Measurements from ENCODE around the gene ITGA11.
"Not testable (repeated sequence)": the region's sequence is repeated elsewhere in the genome, so short reads cannot be mapped to it uniquely, and the experiment has no call there.

ITGA11 gene

GRCh38 chr15:68402432-68403160 is 29.4 kb downstream of the ITGA11 start:
- Mint-ChIP-seq H3K4me1 (ENCODE audit: low read depth) (no peaks in the 10 kb centered on the region), H3K27me3 (peaks cover 2% of the 10 kb centered on the region), H3K4me3 (no peak overlapping the region), H3K36me3 (no peaks in the 10 kb centered on the region), H3K27ac (no peak overlapping the region), H3K9me3 (ENCODE audit: low read depth) (no peaks in the 10 kb centered on the region)

GRCh38 chr15:68401496-68402431 is 30.2 kb downstream of the ITGA11 start:
- Mint-ChIP-seq H3K4me1 (ENCODE audit: low read depth) (no peaks in the 10 kb centered on the region), H3K36me3 (no peaks in the 10 kb centered on the region), H3K9me3 (ENCODE audit: low read depth) (no peaks in the 10 kb centered on the region), H3K27me3 (peaks cover 2% of the 10 kb centered on the region), H3K27ac (no peak overlapping the region), H3K4me3 (no peak overlapping the region)

GRCh38 chr15:68400066-68400456 is 31.9 kb downstream of the ITGA11 start:
- H3K4me1 Mint-ChIP-seq (ENCODE audit: low read depth): no peaks in the 10 kb centered on the region
- H3K4me3 Mint-ChIP-seq: no peak overlapping the region
- H3K27me3 Mint-ChIP-seq: peaks cover 5% of the 10 kb centered on the region

GRCh38 chr15:68399096-68400065 is 32.6 kb downstream of the ITGA11 start:
- peaks cover 5% of the 10 kb centered on the region for H3K27me3 Mint-ChIP-seq
- H3K9me3 Mint-ChIP-seq (ENCODE audit: low read depth): no peaks in the 10 kb centered on the region

More at GRCh38 chr15:68400066-68400456, 31.9 kb downstream of the ITGA11 start:
- no peaks in the 10 kb centered on the region for H3K9me3 Mint-ChIP-seq (ENCODE audit: low read depth)
- no peak overlapping the region for H3K27ac Mint-ChIP-seq
- no peaks in the 10 kb centered on the region for H3K36me3 Mint-ChIP-seq

GRCh38 chr15:68397999-68398398 is 34.0 kb downstream of the ITGA11 start:
- not testable (repeated sequence) for H3K4me1 Mint-ChIP-seq (ENCODE audit: low read depth); H3K4me3 Mint-ChIP-seq; H3K27ac Mint-ChIP-seq; H3K27me3 Mint-ChIP-seq; H3K9me3 Mint-ChIP-seq (ENCODE audit: low read depth); H3K36me3 Mint-ChIP-seq

More at GRCh38 chr15:68399096-68400065, 32.6 kb downstream of the ITGA11 start:
- Mint-ChIP-seq H3K4me1 (ENCODE audit: low read depth) (no peaks in the 10 kb centered on the region), H3K27ac (no peak overlapping the region), H3K4me3 (no peak overlapping the region), H3K36me3 (peaks cover 2% of the 10 kb centered on the region)

- Mint-ChIP-seq H3K27me3 (peaks cover 15% of the 10 kb centered on the region), H3K9me3 (ENCODE audit: low read depth) (peaks cover 5% of the 10 kb centered on the region), H3K4me3 (no peak overlapping the region), H3K4me1 (ENCODE audit: low read depth) (no peaks in the 10 kb centered on the region), H3K36me3 (peaks cover 3% of the 10 kb centered on the region), H3K27ac (no peak overlapping the region)
These were observed 35.9 kb downstream of the ITGA11 start for GRCh38 chr15:68396068-68396467.

GRCh38 chr15:68391121-68391520 is 40.8 kb downstream of the ITGA11 start:
- Mint-ChIP-seq H3K4me1 (ENCODE audit: low read depth) (no peaks in the 10 kb centered on the region), H3K4me3 (no peak overlapping the region), H3K9me3 (ENCODE audit: low read depth) (peaks cover 5% of the 10 kb centered on the region), H3K36me3 (peaks cover 3% of the 10 kb centered on the region), H3K27me3 (peaks cover 15% of the 10 kb centered on the region), H3K27ac (no peak overlapping the region)

GRCh38 chr15:68389936-68390817 is 41.8 kb downstream of the ITGA11 start:
- Mint-ChIP-seq H3K27me3 (peaks cover 12% of the 10 kb centered on the region), H3K36me3 (peaks cover 3% of the 10 kb centered on the region), H3K27ac (no peak overlapping the region), H3K4me1 (ENCODE audit: low read depth) (no peaks in the 10 kb centered on the region), H3K9me3 (ENCODE audit: low read depth) (peaks cover 5% of the 10 kb centered on the region), H3K4me3 (no peak overlapping the region)

- no peak overlapping the region for H3K4me3 Mint-ChIP-seq
These were observed 42.7 kb downstream of the ITGA11 start for GRCh38 chr15:68389041-68389930.

GRCh38 chr15:68387381-68388143 is 44.4 kb downstream of the ITGA11 start:
- Mint-ChIP-seq H3K4me1 (ENCODE audit: low read depth) (no peaks in the 10 kb centered on the region), H3K36me3 (no peaks in the 10 kb centered on the region), H3K9me3 (ENCODE audit: low read depth) (peaks cover 3% of the 10 kb centered on the region), H3K27ac (no peak overlapping the region), H3K27me3 (peaks cover 8% of the 10 kb centered on the region), H3K4me3 (no peak overlapping the region)

More at GRCh38 chr15:68389041-68389930, 42.7 kb downstream of the ITGA11 start:
- Mint-ChIP-seq H3K4me1 (ENCODE audit: low read depth) (no peaks in the 10 kb centered on the region), H3K36me3 (peaks cover 2% of the 10 kb centered on the region), H3K27ac (no peak overlapping the region), H3K9me3 (ENCODE audit: low read depth) (peaks cover 5% of the 10 kb centered on the region), H3K27me3 (peaks cover 11% of the 10 kb centered on the region)

- no peak overlapping the region for H3K27ac Mint-ChIP-seq
- H3K36me3 Mint-ChIP-seq: no peaks in the 10 kb centered on the region
- H3K27me3 Mint-ChIP-seq: peaks cover 2% of the 10 kb centered on the region
- no peak overlapping the region for H3K4me3 Mint-ChIP-seq
- no peaks in the 10 kb centered on the region for H3K9me3 Mint-ChIP-seq (ENCODE audit: low read depth)
- no peaks in the 10 kb centered on the region for H3K4me1 Mint-ChIP-seq (ENCODE audit: low read depth)
These were observed 45.2 kb downstream of the ITGA11 start for GRCh38 chr15:68386587-68387288.

Data from activated naive CD8-positive, alpha-beta T cell (primary cell).